HG03045 (cell line): Measurements from ENCODE around the gene GAS7.
"Not testable (repeated sequence)": the region's sequence is repeated elsewhere in the genome, so short reads cannot be mapped to it uniquely, and the experiment has no call there.

Experiments
- ATAC-seq: cut with Tn5 transposase; IDR thresholded peaks from one replicate; pipeline ENCODE4 v1.9.1; 2021; ENCODE audit warnings: mild to moderate bottlenecking, moderate library complexity; ENCODE audit not compliant: unreplicated experiment

The GAS7 gene

DNA sequence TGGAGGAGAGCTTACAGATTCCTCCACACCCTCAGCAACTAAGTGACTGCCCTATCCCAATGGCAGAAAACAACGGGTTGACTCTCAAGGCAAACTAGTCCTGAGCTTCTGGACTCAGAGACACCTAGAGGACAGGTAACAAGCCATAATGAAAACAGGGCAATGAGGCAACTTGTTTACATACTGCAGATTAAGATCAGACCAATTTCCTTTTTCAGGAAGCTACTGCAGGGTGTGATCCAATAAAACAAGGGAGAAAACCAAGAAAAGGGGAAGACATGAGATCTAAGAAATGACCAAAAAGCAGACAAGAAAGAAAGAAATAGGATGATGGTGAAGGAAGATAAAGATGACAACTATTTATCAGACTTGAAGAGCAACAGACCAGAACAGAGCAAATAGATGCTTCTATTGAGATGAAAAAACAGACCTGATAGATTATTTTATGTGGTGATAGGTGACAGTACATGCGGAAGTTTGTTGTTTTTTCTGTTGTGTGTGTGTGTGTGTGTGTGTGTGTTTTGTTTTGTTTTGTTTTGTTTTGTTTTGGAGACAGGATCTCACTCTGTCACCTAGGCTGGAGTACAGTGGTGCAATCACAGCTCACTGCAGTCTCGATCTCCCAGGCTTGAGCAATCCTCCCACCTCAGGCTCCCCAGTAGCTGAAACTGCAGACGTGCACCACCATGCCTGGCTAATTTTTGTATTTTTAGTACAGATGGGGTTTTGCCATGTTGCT lies 120.7 kb downstream of the GAS7 start:
- no peak for ATAC-seq

DNA sequence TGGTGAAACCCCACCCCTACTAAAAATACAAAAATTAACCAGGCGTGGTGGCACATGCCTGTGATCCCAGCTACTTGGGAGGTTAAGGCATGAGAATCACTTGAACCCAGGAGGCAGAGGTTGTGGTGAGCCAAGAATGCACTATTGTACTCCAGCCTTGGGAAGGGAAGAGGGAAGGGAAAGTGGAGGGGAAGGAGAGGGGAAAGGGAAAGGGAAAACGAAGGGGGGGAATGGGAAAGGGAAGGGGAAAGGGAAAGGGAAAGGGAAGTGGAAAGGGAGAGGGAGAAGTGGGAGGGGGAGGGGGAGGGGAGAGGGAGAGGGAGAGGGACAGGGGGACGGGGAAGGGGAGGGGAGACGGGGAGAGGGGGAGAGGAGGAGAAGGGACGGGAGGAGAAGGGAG lies 122.5 kb downstream of the GAS7 start:
- ATAC-seq = no peak

DNA sequence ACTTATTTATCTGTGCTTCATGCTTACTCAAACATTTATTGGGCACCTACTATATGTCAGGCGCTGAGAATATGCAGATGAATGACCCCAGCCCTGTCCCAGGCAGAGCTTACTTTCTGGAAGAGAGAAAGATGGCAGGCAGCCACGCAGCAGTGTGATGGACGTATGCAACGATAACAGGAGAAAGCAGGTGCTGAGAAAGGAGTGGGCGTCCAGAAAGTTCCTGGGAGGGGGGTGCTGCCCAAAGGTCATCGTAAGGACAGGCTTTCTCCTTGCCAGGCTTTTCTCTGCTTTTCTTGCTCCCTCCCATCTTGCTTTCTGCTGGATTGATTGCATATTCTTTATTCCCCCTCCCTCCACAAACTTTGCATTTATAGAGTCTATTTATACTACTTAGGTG lies 124.5 kb downstream of the GAS7 start:
- ATAC-seq = no peak

DNA sequence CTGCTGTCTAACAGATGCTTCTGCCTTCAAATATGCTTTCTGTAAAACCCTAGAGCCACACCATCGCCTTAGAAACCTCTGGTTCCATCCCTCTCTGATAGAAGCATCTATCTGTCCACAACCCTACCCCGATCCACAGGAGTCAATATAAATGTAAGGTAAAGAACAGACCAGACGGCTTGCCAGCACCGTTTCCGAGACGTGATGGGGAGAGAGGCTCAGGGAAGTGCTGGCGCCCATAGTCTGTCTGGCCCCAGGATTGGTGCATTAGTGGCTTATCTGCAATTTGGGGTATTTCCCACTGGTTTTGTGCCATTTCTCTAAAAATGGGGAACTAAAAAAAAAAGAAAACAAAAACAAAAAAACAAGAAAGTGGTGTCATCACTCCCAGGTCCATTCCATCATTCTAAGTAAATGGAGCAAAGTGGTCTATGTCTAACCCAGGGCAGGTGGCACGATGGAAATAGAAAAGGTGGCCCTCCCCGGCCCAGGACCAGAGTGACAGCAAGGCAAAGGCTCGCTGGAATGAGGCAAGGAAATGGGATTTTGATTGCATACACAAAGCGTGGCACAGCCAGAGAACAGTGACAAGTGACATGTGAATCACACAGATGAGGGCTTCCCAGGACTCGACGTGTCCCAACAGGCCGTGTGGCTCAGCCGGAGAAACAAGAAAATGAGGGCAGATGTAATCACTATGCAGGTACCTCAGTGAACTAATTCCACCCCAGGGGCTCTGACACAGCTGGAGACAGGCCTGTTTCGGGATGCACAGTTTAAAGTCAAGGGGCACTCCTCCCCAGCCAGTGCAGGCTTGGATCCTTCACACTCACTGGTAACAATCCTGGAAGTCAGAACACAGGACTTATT lies 125.6 kb downstream of the GAS7 start:
- ATAC-seq = no peak

DNA sequence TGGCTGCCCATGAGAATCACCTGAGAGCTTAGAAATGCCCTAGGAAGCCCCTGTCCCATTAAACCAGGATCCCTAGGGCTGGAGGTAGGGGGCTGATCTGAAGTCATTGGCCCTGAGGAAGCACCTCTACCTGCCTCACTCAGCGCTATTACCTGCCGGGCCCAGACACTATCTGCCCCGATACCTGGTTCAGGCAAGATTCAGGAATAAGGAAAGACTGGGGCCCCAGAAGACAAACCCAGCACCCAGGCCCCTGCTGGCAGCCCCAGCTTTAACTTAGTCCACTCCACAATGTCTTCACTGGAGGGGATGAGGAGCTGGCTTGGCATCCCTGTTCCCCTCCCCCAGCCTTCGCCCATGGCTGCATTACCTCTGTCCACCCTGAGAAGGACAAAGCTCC lies 126.3 kb downstream of the GAS7 start:
- ATAC-seq = no peak

DNA sequence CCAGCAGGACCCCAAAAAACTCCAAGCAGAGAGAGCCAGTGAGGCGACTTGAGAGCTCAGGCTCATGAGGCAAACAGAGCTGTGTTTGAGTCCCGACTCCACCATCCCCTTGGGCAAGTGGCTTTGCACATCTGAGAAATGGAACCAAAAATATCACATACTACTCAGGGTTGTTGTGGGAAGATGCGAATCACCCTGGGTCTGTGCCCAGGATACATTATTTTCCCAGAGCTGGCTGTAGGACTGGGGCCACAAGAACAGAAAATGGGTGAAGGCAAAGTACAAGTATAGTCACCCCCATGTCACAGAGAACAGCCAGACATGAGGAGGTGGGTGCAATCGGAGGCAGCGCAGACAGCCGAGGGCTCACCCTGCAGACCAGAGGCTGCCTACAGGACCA lies 127.3 kb downstream of the GAS7 start:
- no peak for ATAC-seq

DNA sequence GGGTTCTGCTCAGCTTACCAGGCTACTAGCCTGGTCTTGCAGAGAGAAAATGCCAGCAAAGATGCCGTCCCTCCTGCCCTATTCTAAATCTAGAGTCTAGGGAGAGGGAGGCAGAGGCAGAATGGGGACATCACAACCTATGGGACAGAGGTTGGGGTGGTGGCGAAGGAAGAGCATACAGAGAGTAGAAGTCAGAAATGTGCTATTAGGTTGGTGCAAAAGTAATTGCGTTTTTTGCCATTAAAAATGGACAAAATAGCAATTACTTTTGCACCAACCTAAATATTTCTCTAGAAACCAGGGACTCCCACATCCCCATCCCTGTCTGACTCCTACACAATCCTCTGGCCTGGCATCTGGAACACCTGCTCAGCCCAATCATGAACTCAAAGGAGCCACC lies 127.7 kb downstream of the GAS7 start:
- no peak for ATAC-seq

DNA sequence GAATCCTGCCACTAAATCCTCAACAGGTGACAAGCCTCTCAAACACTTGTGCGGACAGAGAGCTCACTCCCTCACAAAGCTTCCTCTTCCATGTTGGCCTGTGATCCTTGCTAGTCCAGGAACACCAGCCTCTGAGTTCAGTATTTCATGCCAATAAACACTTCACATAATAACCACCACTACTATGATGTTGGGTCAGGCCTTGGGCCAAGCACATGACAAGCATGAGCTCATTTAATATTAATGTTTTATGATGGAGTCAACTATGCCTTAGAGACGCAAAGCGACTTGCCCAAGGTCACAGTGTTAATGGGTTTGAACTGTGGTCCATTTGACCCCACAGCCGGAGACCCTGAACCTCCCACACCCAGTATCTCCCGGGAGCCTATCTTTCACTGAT lies 129.1 kb downstream of the GAS7 start:
- no peak for ATAC-seq

DNA sequence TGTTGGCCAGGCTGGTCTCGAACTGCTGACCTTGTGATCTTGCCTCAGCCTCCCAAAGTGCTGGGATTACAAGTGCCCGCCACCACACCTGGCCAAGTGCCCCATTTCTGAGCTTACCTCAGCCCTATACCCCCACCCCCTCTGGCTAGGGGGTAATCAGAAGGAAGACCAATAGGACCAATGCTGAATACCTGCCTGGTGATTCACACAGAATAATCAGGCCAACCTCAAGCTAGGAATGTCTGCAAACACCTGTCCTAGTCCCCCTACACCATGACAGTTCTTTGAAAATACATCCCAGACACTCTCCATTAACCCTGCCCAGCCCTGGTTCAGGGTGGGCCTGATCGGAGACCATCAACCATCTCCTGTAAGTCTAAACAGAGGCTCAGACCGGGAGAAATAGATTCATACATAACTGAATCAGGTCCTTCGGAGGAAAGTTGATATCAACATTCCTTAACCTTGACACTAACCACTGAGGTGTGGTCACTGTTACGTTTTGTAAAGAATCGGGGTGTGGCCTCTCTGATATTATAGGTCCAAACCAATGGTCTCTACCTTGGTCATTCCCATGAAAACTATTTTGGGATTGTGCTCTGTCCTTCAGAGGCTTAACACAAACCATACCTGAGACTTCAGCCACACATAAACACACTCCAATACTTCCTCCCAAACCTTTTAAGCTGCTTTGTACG lies 130.8 kb downstream of the GAS7 start:
- ATAC-seq = no peak

DNA sequence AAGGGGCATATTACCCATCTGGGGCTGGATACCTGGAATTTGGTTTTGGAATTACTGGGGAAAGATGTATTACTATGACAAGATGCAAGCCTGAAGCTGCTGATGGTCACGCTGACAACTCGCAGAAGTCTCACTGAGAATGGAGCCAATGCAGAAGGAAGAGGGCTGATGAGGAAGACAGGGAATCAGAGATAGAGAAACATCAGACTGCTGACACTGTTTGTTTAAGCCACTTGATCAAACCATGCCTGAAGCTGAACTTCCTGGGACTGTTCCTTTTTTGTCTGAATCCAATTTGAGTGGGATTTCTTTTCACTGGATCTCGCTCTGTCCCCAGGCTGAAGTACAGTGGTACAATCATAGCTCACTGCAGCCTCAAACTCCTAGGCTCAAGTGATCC lies 133.9 kb downstream of the GAS7 start:
- no peak for ATAC-seq

DNA sequence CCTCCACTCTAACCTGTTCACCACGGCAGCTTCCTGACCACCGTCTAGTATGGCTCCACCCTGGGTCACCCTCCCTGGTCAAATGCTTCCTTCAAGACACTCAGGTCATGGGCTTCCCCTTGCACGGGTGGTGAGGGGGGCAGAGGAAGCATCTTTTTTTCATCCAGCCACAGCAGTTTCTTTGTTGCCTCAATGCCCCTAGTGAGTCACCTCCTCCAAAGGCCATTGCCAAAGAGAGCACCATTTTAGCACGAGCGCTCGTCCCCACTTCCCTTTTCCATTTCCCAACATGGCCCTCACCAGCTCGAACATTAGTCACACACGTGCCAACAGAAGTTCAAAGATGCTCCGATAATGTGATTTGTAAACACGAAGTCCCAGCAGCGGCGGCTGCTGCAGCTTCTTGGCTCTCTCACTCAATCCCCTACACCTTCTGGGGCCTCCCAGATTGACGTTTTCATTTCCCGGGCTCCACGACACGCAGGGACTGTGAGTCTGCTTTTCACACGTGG lies 134.6 kb downstream of the GAS7 start:
- no peak for ATAC-seq

DNA sequence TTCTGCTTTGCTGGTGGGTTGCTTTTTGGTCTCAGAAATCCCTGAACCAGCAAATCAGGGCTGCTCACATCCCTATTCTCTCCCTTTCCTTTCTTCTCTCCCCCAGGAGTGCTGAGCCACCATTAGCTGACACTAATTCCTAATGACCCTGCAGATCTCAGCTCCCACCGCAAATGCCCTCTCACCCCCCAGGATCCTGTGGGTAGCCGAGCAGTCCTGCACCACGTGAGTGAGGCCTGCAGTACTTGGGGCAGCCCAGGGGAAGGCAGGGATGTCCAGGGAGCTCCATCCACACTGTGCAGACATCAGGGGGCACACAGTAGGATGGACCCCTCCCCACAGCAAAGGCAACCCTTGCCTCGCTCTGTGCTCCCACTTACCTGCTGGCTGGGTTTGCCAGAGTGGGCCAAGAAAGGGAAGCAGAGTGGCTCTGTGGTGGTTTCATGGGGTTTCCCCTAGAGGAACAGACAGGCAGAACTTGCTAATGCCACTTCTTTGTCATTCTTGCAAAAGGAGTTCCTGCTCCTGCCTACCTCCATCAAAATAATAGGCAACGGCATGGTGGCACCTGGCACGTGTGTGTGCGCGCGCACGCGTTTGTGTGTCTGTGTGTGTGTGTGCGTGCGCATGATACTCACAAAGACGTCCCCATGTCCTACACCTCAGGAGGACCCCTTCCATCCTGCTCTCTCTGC lies 135.6 kb downstream of the GAS7 start:
- ATAC-seq = no peak

DNA sequence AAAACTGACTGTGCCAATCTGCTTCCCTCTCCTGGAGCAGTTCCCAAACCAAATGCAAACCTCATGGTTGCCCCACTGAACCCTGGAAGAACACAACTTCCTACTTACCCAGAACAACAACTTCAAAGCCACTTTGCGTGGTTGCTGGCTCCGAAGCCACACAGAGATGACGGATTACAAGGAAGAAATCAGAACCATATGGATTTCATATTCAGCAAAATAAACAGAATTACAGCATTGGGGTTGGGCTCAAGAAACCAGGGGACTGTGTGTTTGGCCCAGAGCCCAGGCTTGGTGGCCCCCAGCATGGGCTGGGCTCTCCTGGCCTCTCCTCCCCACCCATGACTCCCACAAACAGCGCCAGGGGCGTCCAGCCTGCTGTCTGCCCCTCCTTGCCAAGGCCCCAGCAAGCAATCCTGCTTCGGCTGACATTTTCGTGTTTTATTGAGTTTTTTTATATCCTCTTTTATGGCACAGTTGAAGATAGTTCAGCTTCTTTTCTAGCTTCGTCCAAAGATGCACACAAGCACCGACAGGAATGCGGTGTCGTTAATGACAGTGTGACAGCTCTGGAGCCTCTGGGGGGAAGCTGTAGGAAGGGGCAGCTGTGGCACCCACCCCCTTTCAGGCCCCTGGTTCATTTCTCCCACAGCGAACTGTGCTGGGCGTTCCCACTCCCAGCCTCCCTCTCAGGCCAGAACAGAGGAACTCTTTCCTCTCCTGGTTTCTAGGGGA lies 137.1 kb downstream of the GAS7 start:
- ATAC-seq = no peak

DNA sequence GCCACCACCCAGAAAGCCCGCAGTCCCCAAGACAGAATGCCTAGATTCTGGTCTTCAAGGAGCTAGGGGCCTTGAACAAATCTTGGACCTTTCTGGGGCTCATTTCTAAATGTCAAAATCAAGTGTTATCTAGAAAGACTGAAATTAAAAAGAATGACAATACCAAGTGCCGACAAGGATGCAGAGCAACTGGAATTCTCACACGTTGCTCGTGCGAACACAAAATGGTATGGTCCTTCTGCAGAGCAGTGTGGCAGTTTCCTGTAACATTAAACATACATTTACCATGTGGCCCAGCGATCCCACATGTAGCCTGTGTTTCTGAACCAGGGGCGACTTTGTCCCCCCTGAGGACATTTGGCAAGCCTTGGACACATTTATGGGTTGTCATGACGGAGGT lies 137.9 kb downstream of the GAS7 start:
- ATAC-seq = no peak

DNA sequence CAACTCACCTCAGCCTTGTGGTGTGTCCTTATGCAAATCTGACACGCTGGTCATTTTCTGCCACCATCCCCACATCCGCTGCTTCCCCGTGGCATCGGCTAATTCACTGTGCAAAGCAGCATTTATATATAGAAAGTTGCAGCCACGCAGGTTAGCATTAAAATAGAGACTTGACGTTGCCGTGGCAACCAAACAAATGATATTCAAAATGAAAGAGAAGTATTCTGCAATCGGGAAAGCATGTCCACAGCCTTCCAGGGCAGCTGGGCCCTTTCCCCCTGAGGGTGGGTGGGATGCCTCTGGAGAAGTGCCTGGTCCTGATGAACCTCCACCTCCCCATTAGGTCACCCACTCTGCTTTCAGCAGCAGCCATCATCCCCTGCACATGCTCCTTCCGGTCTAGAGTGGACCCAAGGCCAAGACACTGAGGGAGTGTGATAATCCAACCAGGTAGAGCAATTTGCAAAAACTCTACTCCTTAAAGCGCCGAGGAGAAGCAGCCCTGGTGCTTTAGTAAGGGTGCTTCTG lies 138.7 kb downstream of the GAS7 start:
- ATAC-seq = peak; percentile 71

DNA sequence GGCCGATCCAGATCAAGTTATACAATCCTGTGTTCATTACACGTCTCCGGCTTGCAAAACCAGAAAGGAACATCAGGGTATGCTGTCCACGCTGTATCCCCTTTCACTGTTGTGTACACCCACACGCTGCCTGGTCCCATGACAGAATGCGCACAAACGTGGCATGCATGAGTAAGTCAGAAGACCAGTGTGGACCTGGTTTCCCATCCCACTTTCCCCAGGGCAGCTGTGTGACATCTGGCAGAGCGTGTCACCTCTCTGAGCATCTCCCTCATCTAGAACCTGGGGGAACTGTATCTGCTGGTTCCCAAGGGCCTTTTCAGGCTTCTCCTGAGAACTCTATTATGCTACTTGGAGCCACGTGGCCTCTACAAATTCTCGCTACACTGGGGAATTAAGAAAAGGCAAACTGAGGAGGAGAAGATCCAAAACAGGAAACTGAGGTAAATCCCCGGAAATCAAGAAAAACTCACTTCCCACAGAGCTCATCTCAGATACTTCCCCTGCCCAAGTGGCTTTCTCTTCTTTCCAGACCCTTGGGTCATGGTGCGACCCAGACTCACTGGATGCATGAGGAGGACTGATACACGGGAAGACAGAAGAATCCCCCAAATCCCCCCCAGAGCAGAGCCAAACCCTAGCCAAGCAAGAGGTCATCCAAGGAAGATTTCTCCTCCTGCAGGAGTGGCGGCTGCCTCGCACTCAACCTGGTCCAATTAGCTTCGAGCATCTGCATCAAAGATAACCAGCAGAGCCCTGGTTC lies 139.3 kb downstream of the GAS7 start:
- ATAC-seq = peak; percentile 5

DNA sequence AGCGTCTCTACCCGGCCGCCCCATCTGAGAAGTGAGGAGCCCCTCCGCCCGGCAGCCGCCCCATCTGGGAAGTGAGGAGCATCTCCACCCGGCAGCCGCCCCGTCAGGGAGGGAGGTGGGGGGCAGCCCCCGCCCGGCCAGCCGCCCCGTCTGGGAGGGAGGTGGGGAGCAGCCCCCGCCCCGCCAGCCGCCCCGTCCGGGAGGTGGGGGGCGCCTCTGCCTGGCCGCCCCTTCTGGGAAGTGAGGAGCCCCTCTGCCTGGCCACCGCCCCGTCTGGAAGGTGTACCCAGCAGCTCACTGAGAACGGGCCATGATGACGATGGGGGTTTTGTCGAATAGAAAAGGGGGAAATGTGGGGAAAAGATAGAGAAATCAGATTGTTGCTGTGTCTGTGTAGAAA lies 140.9 kb downstream of the GAS7 start:
- not testable (repeated sequence) for ATAC-seq

DNA sequence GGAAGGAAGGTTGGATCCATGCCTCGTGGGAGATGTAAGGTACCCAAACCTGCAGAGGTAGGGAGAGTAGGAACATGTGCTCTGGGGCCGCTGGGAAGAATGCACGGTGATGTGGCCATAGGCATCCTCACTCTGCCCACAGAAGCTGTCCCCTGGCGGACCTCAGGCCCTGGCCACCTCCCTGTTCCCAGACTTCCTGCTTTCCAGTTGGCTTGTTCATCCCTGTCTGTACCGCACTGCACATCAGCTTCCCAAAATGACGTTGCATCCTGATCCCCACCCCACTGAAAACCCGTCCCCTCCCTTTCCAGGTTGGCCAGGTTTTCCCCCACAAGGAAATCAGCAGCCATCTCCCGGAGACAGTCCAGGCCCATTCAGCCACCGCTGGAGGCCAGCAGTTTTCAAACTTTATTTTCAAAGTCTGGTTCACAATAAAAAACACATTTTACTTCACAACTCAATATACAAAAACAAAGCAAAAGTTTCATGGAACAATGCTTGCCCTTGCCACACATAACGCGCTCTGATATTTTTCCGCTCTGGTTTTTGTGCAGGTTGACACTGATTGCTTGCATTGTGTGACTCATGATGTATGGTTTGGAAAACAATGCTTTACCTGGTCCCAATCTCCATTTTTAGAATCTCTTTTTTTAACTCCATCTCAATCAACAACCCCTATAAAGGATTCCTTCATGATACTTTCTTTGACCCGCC lies 143.0 kb downstream of the GAS7 start:
- no peak for ATAC-seq
